IPS DF 6.9 (cell line): ENCODE measurements around the gene NPTN.
"Not testable (repeated sequence)": the region's sequence is repeated elsewhere in the genome, so short reads cannot be mapped to it uniquely, and the experiment has no call there.

Source experiments
- DNase-seq: peaks from one replicate; pipeline ENCODE4 v3.0.0-alpha.2; 2013; ENCODE audit warnings: low read depth, low spot score
- H3K27ac ChIP-seq: one replicate; pipeline ENCODE4 v1.5.1; 2013; ENCODE audit warnings: low read length, control low read depth
- H3K27me3 ChIP-seq: 2 replicates; pipeline ENCODE4 v1.6.1; 2013; ENCODE audit warnings: mild to moderate bottlenecking, low read length; ENCODE audit not compliant: control insufficient read depth, insufficient read depth
- H3K36me3 ChIP-seq: 2 replicates; pipeline ENCODE4 v1.6.1; 2013; ENCODE audit warnings: low read length; ENCODE audit not compliant: control insufficient read depth, insufficient read depth
- H3K4me1 ChIP-seq: 2 replicates; pipeline ENCODE4 v1.6.1; 2013; ENCODE audit warnings: low read length; ENCODE audit not compliant: control insufficient read depth, insufficient read depth
- H3K4me3 ChIP-seq: 2 replicates; pipeline ENCODE4 v1.5.1; 2013; ENCODE audit warnings: mild to moderate bottlenecking, low read length
- H3K9me3 ChIP-seq: 2 replicates; pipeline ENCODE4 v1.6.1; 2013; ENCODE audit warnings: low read length, inconsistent platforms; ENCODE audit not compliant: control insufficient read depth, insufficient read depth
- WGBS: extraction: QIAGEN DNeasy Blood & Tissue Kit; methylation state at CpG from one replicate; pipeline ENCODE4 v1.1.7; 2013; ENCODE audit warnings: mixed read lengths, missing lambda C conversion rate; ENCODE audit not compliant: insufficient read length, insufficient coverage; 5-methylcytosine and 5-hydroxymethylcytosine counted together

Gene NPTN

DNA sequence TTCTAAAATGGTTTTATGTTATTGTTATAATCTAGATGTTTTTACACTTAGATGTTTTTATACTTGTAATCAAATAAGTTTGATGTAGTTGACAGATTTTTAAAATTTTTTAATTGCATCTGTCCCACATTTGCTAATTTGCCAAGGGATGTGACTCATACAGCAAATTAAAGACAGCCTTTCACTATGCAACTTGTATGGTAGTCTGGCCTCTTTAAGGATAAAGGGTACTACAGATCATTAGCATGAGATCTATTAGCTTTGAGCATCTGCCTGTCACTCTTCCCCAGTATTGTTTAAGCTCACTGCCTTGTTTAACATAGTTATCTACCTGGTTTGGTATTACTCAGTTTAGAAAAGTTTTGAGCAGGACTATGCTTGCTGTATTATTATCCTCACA is 83.0 kb downstream of the NPTN start:
- Histone ChIP-seq H3K9me3 (no peaks in the 10 kb centered on the region), H3K4me1 (peaks cover 5% of the 10 kb centered on the region), H3K36me3 (no peaks in the 10 kb centered on the region), H3K27ac (no peak overlapping the region), H3K27me3 (no peaks in the 10 kb centered on the region), H3K4me3 (no peak overlapping the region)
- DNase-seq: no peak

DNA sequence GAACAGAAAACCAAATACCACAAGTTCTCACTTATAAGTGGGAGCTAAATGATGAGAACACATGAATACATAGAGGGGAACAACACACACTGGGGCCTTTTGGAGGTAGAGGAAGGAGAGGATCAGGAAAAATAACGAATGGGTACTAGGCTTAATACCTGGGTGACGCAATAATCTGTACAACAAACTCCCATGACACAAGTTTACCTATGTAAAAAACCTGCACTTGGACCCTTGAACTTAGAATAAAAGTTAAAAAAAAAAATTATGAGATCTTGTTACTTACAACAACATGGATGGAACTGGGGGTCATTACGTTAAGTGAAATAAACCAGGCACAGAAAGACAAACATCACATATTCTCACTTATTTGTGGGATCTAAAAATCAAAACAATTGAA is 84.3 kb downstream of the NPTN start:
- not testable (repeated sequence) for H3K27ac ChIP-seq, DNase-seq

DNA sequence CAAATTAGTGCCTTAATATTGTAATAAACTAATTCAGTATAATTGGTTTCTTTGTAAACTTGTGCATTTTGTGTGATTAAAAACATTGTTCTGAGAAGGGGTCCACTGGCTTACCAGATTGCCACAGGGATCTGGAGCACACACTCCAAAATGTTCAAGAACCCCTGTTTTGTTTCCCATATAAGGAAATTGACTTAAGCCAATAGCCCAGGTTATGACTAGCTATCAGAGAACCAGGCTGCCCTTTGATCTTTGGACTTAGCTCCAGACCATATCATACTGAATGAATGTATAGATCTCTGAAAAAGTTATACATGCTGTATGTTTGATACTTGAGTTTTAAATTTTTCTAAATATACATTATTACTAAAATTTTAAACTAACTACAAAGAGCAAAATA is 91.7 kb downstream of the NPTN start:
- no peak overlapping the region for H3K4me3 ChIP-seq
- no peaks in the 10 kb centered on the region for H3K9me3 ChIP-seq
- DNase-seq: no peak
- no peaks in the 10 kb centered on the region; the same call in 1 of the 2 replicates for H3K27me3 ChIP-seq
- H3K36me3 ChIP-seq: no peaks in the 10 kb centered on the region
- no peaks in the 10 kb centered on the region for H3K4me1 ChIP-seq
- no peak overlapping the region for H3K27ac ChIP-seq

More for the DNA sequence above, 84.3 kb downstream of the NPTN start:
- not testable (repeated sequence) for H3K9me3 ChIP-seq, H3K36me3 ChIP-seq, H3K27me3 ChIP-seq, H3K4me1 ChIP-seq, H3K4me3 ChIP-seq
- WGBS: no CpG with 5 or more reads among the region's 3 CpGs

- WGBS: no CpG with 5 or more reads among the region's 3 CpGs
- no peak overlapping the region for H3K4me3 ChIP-seq
- H3K27me3 ChIP-seq: no peaks in the 10 kb centered on the region; the same call in 1 of the 2 replicates
- no peaks in the 10 kb centered on the region for H3K4me1 ChIP-seq
- no peak overlapping the region for H3K27ac ChIP-seq
- no peaks in the 10 kb centered on the region for H3K9me3 ChIP-seq
- DNase-seq: no peak
- H3K36me3 ChIP-seq: no peaks in the 10 kb centered on the region
Observed at GRCh38 chr15:73540161-73540560, 93.0 kb downstream of the NPTN start.

GRCh38 chr15:73539212-73540128 is 93.7 kb downstream of the NPTN start:
- DNase-seq: no peak
- Histone ChIP-seq H3K4me1 (no peaks in the 10 kb centered on the region), H3K9me3 (no peaks in the 10 kb centered on the region), H3K27me3 (no peaks in the 10 kb centered on the region; the same call in 1 of the 2 replicates), H3K4me3 (no peak overlapping the region), H3K36me3 (no peaks in the 10 kb centered on the region), H3K27ac (no peak overlapping the region)
- WGBS: no CpG with 5 or more reads among the region's 9 CpGs

GRCh38 chr15:73538563-73539211 is 94.5 kb downstream of the NPTN start:
- no CpG with 5 or more reads among the region's 10 CpGs for WGBS
- no peak overlapping the region for H3K27ac ChIP-seq

DNA sequence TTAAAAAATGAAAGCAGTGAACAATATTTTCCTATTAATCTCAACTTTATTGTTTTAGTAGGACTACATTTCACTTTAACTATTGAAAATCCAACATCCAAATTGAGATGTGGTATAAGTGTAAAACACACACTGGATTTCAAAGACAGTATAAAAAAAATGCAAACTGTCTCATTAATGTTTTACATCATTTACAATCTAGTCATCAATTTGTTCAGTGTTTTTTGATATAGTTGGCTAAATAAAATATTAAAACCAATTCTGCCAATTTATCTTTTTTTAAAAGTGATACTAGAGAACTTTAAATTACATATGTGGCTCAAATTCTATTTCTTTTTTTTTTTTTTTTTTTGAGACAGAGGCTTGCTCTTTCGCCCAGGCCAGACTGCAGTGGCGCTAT is 95.1 kb downstream of the NPTN start:
- Histone ChIP-seq H3K27ac (no peak overlapping the region), H3K9me3 (no peaks in the 10 kb centered on the region), H3K4me3 (no peak overlapping the region), H3K4me1 (no peaks in the 10 kb centered on the region), H3K36me3 (no peaks in the 10 kb centered on the region), H3K27me3 (no peaks in the 10 kb centered on the region; the same call in 1 of the 2 replicates)
- DNase-seq: no peak
- no CpG with 5 or more reads among the region's 2 CpGs for WGBS

More at GRCh38 chr15:73538563-73539211, 94.5 kb downstream of the NPTN start:
- Histone ChIP-seq H3K27me3 (no peaks in the 10 kb centered on the region; the same call in 1 of the 2 replicates), H3K4me3 (no peak overlapping the region), H3K36me3 (no peaks in the 10 kb centered on the region), H3K9me3 (no peaks in the 10 kb centered on the region), H3K4me1 (no peaks in the 10 kb centered on the region)
- no peak for DNase-seq

DNA sequence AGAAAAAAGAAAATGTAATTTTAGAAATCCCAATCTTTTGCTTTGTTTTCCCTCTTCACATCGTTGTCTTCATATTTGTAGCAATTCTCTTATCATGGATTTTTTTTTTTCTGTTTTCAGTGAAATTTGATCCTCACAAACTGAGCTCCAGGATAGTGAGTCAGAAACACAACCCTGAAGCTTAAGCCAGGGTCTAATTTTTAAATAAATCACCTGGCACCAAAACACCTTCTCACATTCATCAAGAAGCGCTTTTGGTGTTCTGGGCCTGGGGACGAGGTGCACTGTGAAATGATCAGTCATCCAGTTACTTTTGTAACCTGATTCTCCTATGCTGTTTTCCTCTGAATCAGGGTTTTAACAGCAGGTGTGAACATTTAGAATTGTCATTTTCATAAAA is 102.5 kb downstream of the NPTN start:
- Histone ChIP-seq H3K9me3 (no peaks in the 10 kb centered on the region), H3K36me3 (no peaks in the 10 kb centered on the region), H3K4me1 (peaks cover 2% of the 10 kb centered on the region; the same call in 1 of the 2 replicates), H3K4me3 (no peak overlapping the region), H3K27me3 (no peaks in the 10 kb centered on the region), H3K27ac (no peak overlapping the region)
- no peak for DNase-seq
- no CpG with 5 or more reads among the region's 3 CpGs for WGBS

DNA sequence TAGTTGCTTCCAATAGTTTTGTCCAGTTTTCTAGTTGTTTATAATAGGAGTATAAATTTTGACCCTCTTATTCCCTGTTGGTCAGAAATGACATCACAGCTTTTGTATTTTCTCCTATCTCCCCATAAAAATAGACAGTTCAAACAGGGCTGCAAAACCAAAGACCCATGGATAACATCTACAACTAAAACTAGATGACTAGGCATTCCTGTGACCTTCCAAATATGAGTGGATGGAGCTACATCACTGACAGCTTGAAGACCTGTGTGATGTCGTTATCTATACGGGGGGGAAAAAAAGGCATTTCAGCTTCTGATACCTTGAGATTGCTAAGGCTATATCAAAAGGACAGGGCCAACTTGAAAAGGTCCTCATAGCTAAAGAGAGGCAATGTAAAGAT is 105.6 kb downstream of the NPTN start:
- no peak for DNase-seq
- H3K27ac ChIP-seq: no peak overlapping the region
- no peaks in the 10 kb centered on the region for H3K36me3 ChIP-seq
- no peaks in the 10 kb centered on the region for H3K27me3 ChIP-seq
- H3K9me3 ChIP-seq: no peaks in the 10 kb centered on the region
- no peak overlapping the region for H3K4me3 ChIP-seq
- no CpG with 5 or more reads among the region's 2 CpGs for WGBS
- H3K4me1 ChIP-seq: peaks cover 2% of the 10 kb centered on the region; the same call in 1 of the 2 replicates

DNA sequence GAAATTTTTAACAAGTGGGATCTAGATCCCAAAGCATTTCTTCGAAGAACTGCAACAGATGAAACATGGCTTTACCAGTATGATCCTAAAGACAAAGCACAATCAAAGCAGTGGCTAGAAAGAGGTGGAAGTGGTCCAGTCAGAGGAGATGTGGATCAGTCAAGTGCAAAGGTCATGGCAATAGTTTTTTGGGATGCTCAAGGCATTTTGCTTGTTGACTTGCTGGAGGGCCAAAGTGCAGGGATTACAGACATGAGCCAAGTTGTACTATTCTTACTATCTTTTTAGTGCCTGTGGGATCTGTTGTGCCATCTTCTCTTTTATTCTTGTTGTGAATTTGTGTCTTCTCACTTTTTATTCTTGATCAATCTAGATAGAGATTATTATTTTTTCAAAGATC is 108.3 kb downstream of the NPTN start:
- Histone ChIP-seq H3K27ac (no peak overlapping the region), H3K36me3 (no peaks in the 10 kb centered on the region), H3K4me3 (no peak overlapping the region), H3K27me3 (no peaks in the 10 kb centered on the region), H3K4me1 (peaks cover 2% of the 10 kb centered on the region; the same call in 1 of the 2 replicates), H3K9me3 (no peaks in the 10 kb centered on the region)
- WGBS: no CpG with 5 or more reads among the region's 1 CpG
- DNase-seq: no peak
